ENCODE measurements around the gene MIPOL1. TPM values are rescaled to one million over a fixed set of nuclear protein-coding genes. Genes with fewer than 3 reads are reported as not detected.
A peak's percentile ranks its signal among the peaks of the same experiment; 100 is the strongest.
"Not testable (repeated sequence)": the region's sequence is repeated elsewhere in the genome, so short reads cannot be mapped to it uniquely, and the experiment has no call there.

MIPOL1 gene
- total RNA-seq, 1 donor from 2014 or later, result 24.8 TPM

DNA sequence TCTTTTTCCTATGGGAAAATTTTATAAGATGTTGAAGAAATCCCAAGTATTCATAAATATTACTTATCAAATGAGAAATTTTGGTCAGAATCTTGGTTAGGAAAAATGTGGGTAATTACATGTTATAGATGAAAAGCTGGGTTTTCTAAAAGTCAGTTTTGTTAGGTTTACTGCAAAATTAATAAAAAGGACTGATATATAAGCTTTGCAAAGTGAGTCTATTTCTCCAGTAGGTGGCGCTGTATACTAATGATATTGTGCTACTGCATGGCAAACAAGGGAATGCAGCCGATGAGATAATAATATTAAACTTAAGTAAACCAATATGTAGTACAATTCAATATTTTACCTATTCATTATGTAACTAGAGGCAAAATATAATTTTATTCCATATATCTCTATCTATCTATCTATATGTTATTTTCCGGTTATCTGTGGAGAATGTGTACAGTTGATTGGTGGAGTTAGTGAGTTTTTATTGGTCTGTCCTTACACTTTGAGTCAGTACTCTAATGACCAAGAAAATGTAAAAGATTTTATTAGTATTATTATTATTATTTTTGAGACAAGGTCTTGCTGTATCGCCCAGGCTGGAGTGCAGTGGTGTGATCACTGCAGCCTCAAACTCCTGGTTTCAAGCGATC, 32.9 kb downstream of the MIPOL1 start:
- no peaks in the 10 kb centered on the region for H3K27me3 ChIP-seq
- no peak for TF ChIP-seq POLR2A (IDR thresholded peaks at IDR 0.05)
- peak; percentile 48 to 59 (median 54) for TF ChIP-seq CTCF (IDR thresholded peaks at IDR 0.05)
- TF ChIP-seq POLR2AphosphoS5 (IDR thresholded peaks at IDR 0.05; ENCODE audit: insufficient read depth in 1 of 2, low read depth in 1 of 2), result peak in 1 of 2 donors; percentile 24
- intact Hi-C loops (cut with DNase I), result no loop called here
- H3K27ac ChIP-seq, result no peak overlapping the region
- no peaks in the 10 kb centered on the region for H3K36me3 ChIP-seq
- H3K4me3 ChIP-seq, result no peak overlapping the region
- no peaks in the 10 kb centered on the region for H3K4me1 ChIP-seq
- no peak for DNase-seq (ENCODE audit: extremely low spot score in 2 of 2)
- H3K9me3 ChIP-seq, result peaks cover under 1% of the 10 kb centered on the region

GRCh38 chr14:37232907-37233481, 35.3 kb downstream of the MIPOL1 start:
- intact Hi-C loops (cut with DNase I), result no loop called here
- Histone ChIP-seq H3K9me3 (no peaks in the 10 kb centered on the region), H3K36me3 (no peaks in the 10 kb centered on the region), H3K27ac (no peak overlapping the region), H3K4me1 (no peaks in the 10 kb centered on the region), H3K4me3 (no peak overlapping the region), H3K27me3 (no peaks in the 10 kb centered on the region)
- peak in 1 of 3 experiments; percentile 19 for TF ChIP-seq CTCF (IDR thresholded peaks at IDR 0.05)
- TF ChIP-seq POLR2A (IDR thresholded peaks at IDR 0.05), result no peak
- no peak for TF ChIP-seq POLR2AphosphoS5 (IDR thresholded peaks at IDR 0.05; ENCODE audit: insufficient read depth in 1 of 2, low read depth in 1 of 2)
- no peak for DNase-seq (ENCODE audit: extremely low spot score in 2 of 2)

- intact Hi-C loops (cut with DNase I), result no loop called here
- Histone ChIP-seq H3K4me3 (no peak overlapping the region), H3K27me3 (no peaks in the 10 kb centered on the region), H3K36me3 (no peaks in the 10 kb centered on the region), H3K27ac (no peak overlapping the region), H3K4me1 (no peaks in the 10 kb centered on the region), H3K9me3 (no peaks in the 10 kb centered on the region)
- DNase-seq (ENCODE audit: extremely low spot score in 2 of 2), result no peak
- no peak for TF ChIP-seq POLR2AphosphoS5 (IDR thresholded peaks at IDR 0.05; ENCODE audit: insufficient read depth in 1 of 2, low read depth in 1 of 2)
Observed at GRCh38 chr14:37234222-37234621, 36.5 kb downstream of the MIPOL1 start.

GRCh38 chr14:37236044-37236443, 38.3 kb downstream of the MIPOL1 start:
- DNase-seq (ENCODE audit: extremely low spot score in 2 of 2); H3K36me3 ChIP-seq; H3K27ac ChIP-seq; H3K27me3 ChIP-seq; intact Hi-C loops (cut with DNase I); H3K9me3 ChIP-seq; H3K4me1 ChIP-seq; H3K4me3 ChIP-seq: not testable (repeated sequence)

DNA sequence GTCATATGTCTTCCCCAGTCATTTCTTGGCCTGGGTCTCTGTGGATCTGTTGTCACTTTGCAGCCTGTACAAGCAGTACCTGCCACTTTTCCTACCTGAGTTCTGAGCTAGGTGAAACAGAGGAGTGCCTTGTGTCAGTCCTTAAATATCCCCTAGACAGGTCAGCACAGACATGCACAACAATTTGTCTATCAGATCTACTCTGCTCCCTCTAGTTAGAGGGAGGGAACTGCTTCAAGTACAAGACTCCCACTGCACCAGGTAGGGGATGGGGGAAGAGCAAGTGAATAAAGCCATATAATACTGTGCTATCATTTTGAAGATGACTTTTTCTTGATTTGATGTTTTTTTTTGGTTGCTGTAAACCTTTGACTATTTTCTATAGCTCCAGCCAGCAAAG, 39.4 kb downstream of the MIPOL1 start:
- no peaks in the 10 kb centered on the region for H3K36me3 ChIP-seq
- no peaks in the 10 kb centered on the region for H3K9me3 ChIP-seq
- intact Hi-C loops (cut with DNase I), result no loop called here
- TF ChIP-seq CTCF (IDR thresholded peaks at IDR 0.05), result no peak
- TF ChIP-seq POLR2A (IDR thresholded peaks at IDR 0.05), result no peak
- no peak for TF ChIP-seq POLR2AphosphoS5 (IDR thresholded peaks at IDR 0.05; ENCODE audit: insufficient read depth in 1 of 2, low read depth in 1 of 2)
- H3K4me3 ChIP-seq, result no peak overlapping the region
- no peak overlapping the region for H3K27ac ChIP-seq
- DNase-seq (ENCODE audit: extremely low spot score in 2 of 2), result no peak
- H3K4me1 ChIP-seq, result no peaks in the 10 kb centered on the region
- no peaks in the 10 kb centered on the region for H3K27me3 ChIP-seq

DNA sequence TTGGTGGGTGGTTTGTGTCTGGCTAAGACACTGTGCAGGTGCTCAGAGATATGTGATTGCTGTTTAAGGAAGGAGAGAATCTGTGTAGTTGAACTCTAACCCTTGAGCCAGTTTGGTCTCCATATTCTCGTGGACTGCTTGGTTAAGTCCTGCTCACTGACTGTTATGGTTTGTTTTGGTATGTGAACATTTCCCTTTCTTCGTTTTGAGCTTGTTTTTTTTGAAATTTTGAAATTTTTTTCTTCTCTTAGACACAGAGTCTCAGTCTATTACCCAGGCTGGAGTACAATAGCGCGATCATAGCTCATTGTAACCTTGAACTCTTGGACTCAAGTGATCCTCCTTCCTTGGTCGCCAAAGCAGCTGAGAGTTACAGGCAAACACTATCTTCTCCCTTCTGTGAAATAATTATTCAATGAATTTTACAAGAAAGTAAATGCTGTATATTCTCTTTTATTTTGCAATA, 40.0 kb downstream of the MIPOL1 start:
- intact Hi-C loops (cut with DNase I), result no loop called here
- H3K36me3 ChIP-seq, result no peaks in the 10 kb centered on the region

More for the DNA sequence above, 40.0 kb downstream of the MIPOL1 start:
- H3K27ac ChIP-seq, result no peak overlapping the region
- no peak for DNase-seq (ENCODE audit: extremely low spot score in 2 of 2)
- H3K27me3 ChIP-seq, result no peaks in the 10 kb centered on the region
- TF ChIP-seq POLR2A (IDR thresholded peaks at IDR 0.05) (no peak), POLR2AphosphoS5 (IDR thresholded peaks at IDR 0.05; ENCODE audit: insufficient read depth in 1 of 2, low read depth in 1 of 2) (no peak), CTCF (IDR thresholded peaks at IDR 0.05) (no peak)
- H3K4me3 ChIP-seq, result no peak overlapping the region
- H3K9me3 ChIP-seq, result no peaks in the 10 kb centered on the region
- H3K4me1 ChIP-seq, result no peaks in the 10 kb centered on the region

Measured in vagina (tissue), 2 donors.